K562 (cell line): ENCODE data around the gene RNF41. TPM values are rescaled to one million over a fixed set of nuclear protein-coding genes. Genes with fewer than 3 reads are reported as not detected.

ENCODE experiments used
- AFF1 ChIP-seq, 2 experiments: fragments of 450-650 bp; IDR thresholded peaks; 2 replicates each; pipeline ENCODE4 v1.6.1; 2018; ENCODE audit warnings: mild to moderate bottlenecking in 2 of 2, low read depth in 1 of 2; ENCODE audit not compliant: partially characterized antibody in 2 of 2
- CBFB ChIP-seq: sonication (generic); formaldehyde crosslinking; IDR thresholded peaks from 2 replicates; pipeline ENCODE4 v1.4.0; 2020; ENCODE audit warnings: mild to moderate bottlenecking, missing genetic modification reagents
- CC2D1A ChIP-seq: fragments of 450-650 bp; IDR thresholded peaks from 2 replicates; pipeline ENCODE4 v1.6.1; 2017; ENCODE audit warnings: mild to moderate bottlenecking
- CHD2 ChIP-seq: IDR thresholded peaks from 2 replicates; pipeline ENCODE4 v1.6.1; 2011; ENCODE audit warnings: low read depth, low read length
- CHD4 ChIP-seq: fragments of 200-600 bp; sonication (generic); IDR thresholded peaks from 3 replicates; pipeline ENCODE4 v1.6.1; 2012; ENCODE audit warnings: low read depth, mild to moderate bottlenecking, mixed read lengths, low read length, inconsistent platforms; ENCODE audit not compliant: insufficient read depth, insufficient replicate concordance, poor library complexity, severe bottlenecking
- CREM ChIP-seq: IDR thresholded peaks from 2 replicates; pipeline ENCODE4 v1.6.1; 2014; ENCODE audit warnings: antibody characterized with exemption, low read depth
- CTBP1 ChIP-seq: fragments of 450-650 bp; IDR thresholded peaks from 2 replicates; pipeline ENCODE4 v1.6.1; 2016; ENCODE audit warnings: borderline replicate concordance
- CXXC5 ChIP-seq: fragments of 250-450 bp; sonication (Bioruptor Pico); IDR thresholded peaks from 2 replicates; pipeline ENCODE4 v1.8.0; 2022; ENCODE audit warnings: inconsistent platforms, mild to moderate bottlenecking, moderate library complexity
- ETS1 ChIP-seq: conservative IDR thresholded peaks from 2 replicates; pipeline ENCODE4 v1.6.1; 2011; ENCODE audit warnings: low read depth, mild to moderate bottlenecking, low read length; ENCODE audit not compliant: control insufficient read depth
- GATAD2B ChIP-seq: fragments of 450-650 bp; IDR thresholded peaks from 2 replicates; pipeline ENCODE4 v1.6.1; 2017; ENCODE audit warnings: mild to moderate bottlenecking, borderline replicate concordance
- HES1 ChIP-seq: fragments of 450-650 bp; IDR thresholded peaks from 2 replicates; pipeline ENCODE4 v1.6.1; 2016; ENCODE audit warnings: low read depth, mild to moderate bottlenecking, moderate library complexity
- ILK ChIP-seq: fragments of 450-650 bp; IDR thresholded peaks from 2 replicates; pipeline ENCODE4 v1.6.1; 2016; ENCODE audit warnings: missing genetic modification characterization, low read depth, mild to moderate bottlenecking, missing compliant biosample characterization, moderate library complexity, borderline replicate concordance
- KAT2B ChIP-seq: IDR thresholded peaks from one replicate; pipeline ENCODE4 v1.6.1; 2012; ENCODE audit warnings: low read depth, mild to moderate bottlenecking, control low read depth, inconsistent platforms, low read length, moderate library complexity
- KHSRP ChIP-seq: fragments of 450-650 bp; IDR thresholded peaks from 2 replicates; pipeline ENCODE4 v1.6.1; 2017
- RBM14 ChIP-seq: fragments of 200-400 bp; formaldehyde crosslinking; IDR thresholded peaks from 2 replicates; pipeline ENCODE4 v1.6.1; 2018; ENCODE audit warnings: low read depth, mild to moderate bottlenecking, low read length, moderate library complexity, borderline replicate concordance; ENCODE audit not compliant: insufficient read depth
- TCF7L2 ChIP-seq: fragments of 150-350 bp; IDR thresholded peaks from 2 replicates; pipeline ENCODE4 v1.6.1; 2016; ENCODE audit warnings: low read depth, mild to moderate bottlenecking, low read length, moderate library complexity
- ZNF507 ChIP-seq: conservative IDR thresholded peaks from 2 replicates; pipeline ENCODE4 v1.6.1; 2017; ENCODE audit warnings: missing genetic modification characterization, missing compliant biosample characterization
- polyA plus RNA-seq, 8 experiments: library from polyadenylated mRNA; depleted of rRNA in 4 of 8; stranded (reverse) in 5 of 8; unstranded in 3 of 8; fragments of >200 nt; fragmentation: Nextera tagmentation in 2 of 8; fragmentation: Illumina TruSeq in 1 of 8; extraction: Ambion mirVana in 2 of 8; extraction: Trizol in 1 of 8; gene quantifications; 2 replicates each; pipeline versions ENCODE4 v1.2.1 to v1.2.3, GENCODE V29; 2011 to 2014; ENCODE audit warnings: inconsistent platforms in 1 of 8, missing spikeins in 1 of 8
- total RNA-seq, 7 experiments: library from RNA; depleted of rRNA in 6 of 7; stranded (reverse); fragments of >200 nt in 6 of 7; fragmentation: Illumina TruSeq in 2 of 7; extraction: Trizol in 2 of 7; gene quantifications; 2 replicates each; pipeline versions ENCODE4 v1.2.1 to v1.2.3, GENCODE V29; 2011 to 2021; ENCODE audit warnings: low replicate concordance in 1 of 7
- TF ChIP-seq, protein P1 (sequence below): fragments of 150-350 bp; conservative IDR thresholded peaks from 2 replicates; pipeline ENCODE4 v1.6.1; 2014; ENCODE audit warnings: low read length
- TF ChIP-seq, protein P2 (sequence below): fragments of 250-450 bp; sonication (Bioruptor Pico); IDR thresholded peaks from 2 replicates; pipeline ENCODE4 v1.8.0; 2022; ENCODE audit warnings: moderate library complexity, mild to moderate bottlenecking, inconsistent platforms

The RNF41 gene
- total and polyA plus RNA-seq, 9 of the 15 experiments (the other 6 are each of a cell fraction or from before 2014, with no cell fraction given) = 28.2 to 46.8 (median 33.8) TPM

GRCh38 chr12:56224102-56224701 lies 2.5 kb upstream of the RNF41 start, which contains the start of gene NABP2 (continued):
- TF ChIP-seq, protein P1, sequence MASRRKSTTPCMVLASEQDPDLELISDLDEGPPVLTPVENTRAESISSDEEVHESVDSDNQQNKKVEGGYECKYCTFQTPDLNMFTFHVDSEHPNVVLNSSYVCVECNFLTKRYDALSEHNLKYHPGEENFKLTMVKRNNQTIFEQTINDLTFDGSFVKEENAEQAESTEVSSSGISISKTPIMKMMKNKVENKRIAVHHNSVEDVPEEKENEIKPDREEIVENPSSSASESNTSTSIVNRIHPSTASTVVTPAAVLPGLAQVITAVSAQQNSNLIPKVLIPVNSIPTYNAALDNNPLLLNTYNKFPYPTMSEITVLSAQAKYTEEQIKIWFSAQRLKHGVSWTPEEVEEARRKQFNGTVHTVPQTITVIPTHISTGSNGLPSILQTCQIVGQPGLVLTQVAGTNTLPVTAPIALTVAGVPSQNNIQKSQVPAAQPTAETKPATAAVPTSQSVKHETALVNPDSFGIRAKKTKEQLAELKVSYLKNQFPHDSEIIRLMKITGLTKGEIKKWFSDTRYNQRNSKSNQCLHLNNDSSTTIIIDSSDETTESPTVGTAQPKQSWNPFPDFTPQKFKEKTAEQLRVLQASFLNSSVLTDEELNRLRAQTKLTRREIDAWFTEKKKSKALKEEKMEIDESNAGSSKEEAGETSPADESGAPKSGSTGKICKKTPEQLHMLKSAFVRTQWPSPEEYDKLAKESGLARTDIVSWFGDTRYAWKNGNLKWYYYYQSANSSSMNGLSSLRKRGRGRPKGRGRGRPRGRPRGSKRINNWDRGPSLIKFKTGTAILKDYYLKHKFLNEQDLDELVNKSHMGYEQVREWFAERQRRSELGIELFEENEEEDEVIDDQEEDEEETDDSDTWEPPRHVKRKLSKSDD = no peak
- no peak for TF ChIP-seq KHSRP
- TF ChIP-seq ETS1 = no peak; the same call in 1 of the 2 replicates
- no peak for TF ChIP-seq AFF1 (IDR thresholded peaks at IDR 0.05; ENCODE audit: low read depth in 1 of 2, partially characterized antibody in 2 of 2)
- TF ChIP-seq KAT2B = peak; percentile 89
- TF ChIP-seq GATAD2B = no peak; the same call in 1 of the 2 replicates
- TF ChIP-seq ILK (tag) = no peak
- peak; percentile 61 for TF ChIP-seq HES1
- TF ChIP-seq CHD2 = peak; percentile 65; the same call in 1 of the 2 replicates
- no peak for TF ChIP-seq CHD4
- no peak for TF ChIP-seq ZNF507 (tag)
- no peak for TF ChIP-seq RBM14
- TF ChIP-seq, protein P2, sequence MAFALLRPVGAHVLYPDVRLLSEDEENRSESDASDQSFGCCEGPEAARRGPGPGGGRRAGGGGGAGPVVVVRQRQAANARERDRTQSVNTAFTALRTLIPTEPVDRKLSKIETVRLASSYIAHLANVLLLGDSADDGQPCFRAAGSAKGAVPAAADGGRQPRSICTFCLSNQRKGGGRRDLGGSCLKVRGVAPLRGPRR (CRISPR knock-in tag) = no peak
- peak; percentile 77 for TF ChIP-seq CTBP1
- peak; percentile 99 for TF ChIP-seq CXXC5
- peak; percentile 73 for TF ChIP-seq CREM
- no peak for TF ChIP-seq CC2D1A
- no peak for TF ChIP-seq TCF7L2
- no peak for TF ChIP-seq CBFB (CRISPR knock-in tag)
